Stimulated activated CD4-positive, alpha-beta T cell treated with anti-CD3 and anti-CD28 coated beads, Interleukin-1b, Interleukin-23, amount 100 ng/mL, for 24 hours (primary cell): ENCODE results near the gene PCYOX1L.

Source experiments
- DNase-seq, 4 experiments: peaks; one replicate each; pipeline ENCODE4 v3.0.0-alpha.2; 2020; ENCODE audit warnings: low read depth in 4 of 4, low spot score in 1 of 4

The PCYOX1L gene

DNA sequence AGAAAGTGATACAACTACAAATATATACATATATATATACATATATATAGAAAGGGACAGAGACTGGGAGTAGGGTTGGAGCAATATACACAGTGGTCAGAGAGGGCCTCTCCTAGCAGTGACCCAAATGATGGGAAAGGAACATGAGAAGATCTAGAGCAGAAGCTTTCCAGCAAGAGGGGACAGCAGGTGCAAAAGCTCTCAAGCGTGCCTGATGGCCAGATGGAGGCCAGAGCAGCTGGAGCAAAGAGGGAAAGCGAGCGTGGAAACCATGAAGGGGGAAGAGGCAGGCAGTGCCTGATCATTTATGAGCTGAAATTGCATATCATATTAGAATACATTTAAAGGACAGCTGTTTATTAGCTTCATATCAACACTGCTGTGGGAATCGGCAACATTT lies 20.1 kb upstream of the PCYOX1L start:
- no peak for DNase-seq

DNA sequence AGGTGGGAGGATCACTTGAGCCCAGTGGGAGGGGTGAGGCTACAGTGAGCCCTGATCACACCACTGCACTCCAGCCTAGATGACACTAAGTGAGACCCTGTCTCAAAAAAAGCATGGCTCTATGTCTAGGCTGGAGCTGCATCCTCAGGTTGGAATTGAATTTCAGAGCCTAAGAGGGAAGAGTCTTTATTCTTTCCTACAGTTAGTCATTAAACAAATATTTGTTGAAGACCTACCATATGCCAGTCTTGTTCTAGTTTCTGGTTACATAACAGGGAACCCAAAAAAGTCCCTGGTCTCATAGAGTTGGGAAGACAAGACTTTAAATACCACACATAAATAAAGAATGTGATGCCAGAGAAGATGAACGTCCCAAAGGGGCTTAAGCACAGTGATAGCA lies 19.5 kb upstream of the PCYOX1L start:
- DNase-seq: no peak

DNA sequence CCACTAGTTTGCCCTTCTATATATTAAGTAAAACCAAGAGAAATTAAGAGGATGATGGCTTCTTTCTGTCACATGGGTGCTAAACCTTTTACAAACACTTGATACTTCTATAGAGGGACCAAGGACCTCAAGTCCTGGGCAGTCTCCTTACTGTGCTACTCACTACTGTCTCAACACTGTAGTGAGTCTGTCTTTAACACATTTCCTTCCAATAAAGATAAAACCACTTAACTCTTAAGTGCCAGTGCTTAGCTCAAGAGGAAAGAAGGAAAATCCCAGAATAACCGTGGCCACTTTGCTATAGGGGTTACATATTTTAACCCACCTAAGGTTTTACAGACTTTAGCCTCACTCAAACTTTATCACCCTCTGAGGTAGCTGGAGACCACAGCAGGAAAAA lies 16.9 kb upstream of the PCYOX1L start:
- DNase-seq: no peak

DNA sequence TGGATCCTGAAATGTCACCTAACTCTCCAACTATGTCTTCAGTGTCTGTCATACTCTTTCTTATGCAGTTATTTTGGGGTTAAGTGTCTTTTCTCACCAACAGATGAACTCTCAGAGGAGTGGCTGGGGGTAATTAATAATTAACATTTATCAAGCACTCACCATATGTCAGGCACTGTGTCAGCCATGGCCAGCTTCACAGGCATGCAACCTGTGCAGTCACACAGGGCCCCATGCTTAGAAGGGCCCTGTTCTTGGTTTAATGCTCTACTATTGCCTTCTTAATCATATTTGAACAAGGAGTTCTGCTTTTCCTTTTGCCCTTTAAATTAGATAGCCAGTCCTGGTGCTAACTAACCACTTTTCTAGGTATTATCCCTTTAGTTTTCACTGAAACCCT lies 16.0 kb upstream of the PCYOX1L start:
- DNase-seq: no peak

DNA sequence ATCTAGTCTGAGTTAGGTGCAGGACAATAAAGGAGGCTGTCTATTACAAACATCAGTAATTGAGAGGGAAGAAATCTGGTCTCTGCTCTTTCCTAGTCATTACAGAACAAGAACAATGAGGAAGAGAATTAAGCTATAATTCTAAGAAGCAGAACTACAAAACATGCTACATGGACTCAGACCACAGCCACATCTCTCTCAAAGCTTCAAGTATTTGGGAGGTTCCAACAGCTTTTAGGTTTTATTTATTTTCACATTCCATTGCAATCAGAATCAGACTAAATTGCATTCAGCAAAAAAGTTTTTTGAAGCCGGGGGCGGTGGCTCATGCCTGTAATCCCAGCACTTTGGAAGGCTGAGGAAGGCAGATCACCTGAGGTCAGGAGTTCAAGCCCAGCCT lies 13.7 kb upstream of the PCYOX1L start:
- no peak for DNase-seq

DNA sequence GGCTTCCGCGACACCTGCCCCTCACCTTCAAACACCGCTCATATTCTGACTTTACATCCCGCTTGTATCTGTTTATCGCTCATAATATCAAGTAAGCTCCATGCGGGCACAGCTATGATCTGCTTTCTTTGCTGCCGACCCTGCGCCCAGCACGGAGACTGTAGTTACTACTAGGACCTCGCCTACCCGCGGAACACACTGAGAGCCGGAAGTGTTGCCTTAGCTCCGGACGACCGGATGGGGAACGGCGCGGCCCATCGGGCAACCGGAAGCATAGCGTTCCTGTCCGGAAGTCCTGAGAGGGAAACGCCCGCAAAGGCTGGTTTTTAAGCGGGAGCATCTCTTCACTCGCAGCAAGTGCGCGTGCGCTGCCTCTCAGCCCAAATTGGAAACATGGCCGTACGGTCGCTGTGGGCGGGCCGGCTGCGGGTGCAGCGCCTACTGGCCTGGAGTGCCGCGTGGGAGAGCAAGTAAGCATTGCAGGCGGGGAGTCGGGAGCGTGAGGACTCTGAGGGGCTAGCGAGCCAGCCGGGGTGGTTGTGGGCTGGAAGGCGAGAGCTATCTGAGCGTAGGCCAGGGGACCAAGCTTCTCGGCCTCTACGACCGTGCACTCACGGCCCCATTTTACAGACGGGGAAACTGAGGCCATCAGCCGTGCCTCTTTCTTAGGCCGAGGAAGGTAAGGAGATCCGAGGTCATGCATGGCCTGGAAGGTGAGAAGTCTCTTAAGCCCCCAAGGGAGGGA lies 12.5 kb upstream of the PCYOX1L start, which contains the start of gene GRPEL2:
GRPEL2 (plus strand) TSS at position 353 of the 745 bp plus-strand sequence; CDS start at position 394, 41 bp downstream.
- peak; percentile 77 to 92 (median 86) for DNase-seq

DNA sequence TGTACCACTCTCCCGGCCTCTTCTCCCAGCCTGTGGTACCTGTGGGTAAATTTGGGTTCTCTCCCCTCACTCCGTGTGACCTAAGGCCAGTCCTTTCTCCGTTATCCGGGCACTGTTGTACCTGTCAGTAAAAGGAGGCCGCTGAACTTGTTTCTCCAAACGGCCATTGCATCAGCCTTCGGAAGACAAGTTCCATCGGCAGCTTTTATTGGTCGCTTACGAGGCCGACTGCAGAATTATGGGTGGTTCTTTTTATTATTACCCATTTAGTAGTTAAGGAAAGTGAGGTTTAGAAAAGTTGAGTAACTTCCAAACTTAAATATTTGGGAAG lies 12.0 kb upstream of the PCYOX1L start:
- DNase-seq: no peak

DNA sequence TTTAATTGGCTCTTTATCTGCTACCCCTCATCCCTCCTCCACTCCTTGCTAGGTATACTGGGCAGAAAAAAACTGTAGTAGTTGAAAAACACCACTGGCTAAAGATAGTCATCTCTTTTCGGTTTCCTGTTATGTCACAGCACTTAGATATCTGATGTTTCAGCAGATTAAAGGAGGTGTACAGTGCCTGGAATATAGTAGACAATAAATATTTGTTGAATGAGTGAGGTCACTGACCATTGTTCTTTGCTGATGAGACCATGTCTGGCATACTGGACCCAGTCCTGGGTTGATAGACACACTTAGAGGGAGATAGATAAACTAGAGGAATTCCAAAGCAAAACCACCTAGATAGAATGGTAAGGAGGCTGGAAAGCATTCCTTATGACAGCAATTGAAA lies 9.3 kb upstream of the PCYOX1L start:
- no peak for DNase-seq

DNA sequence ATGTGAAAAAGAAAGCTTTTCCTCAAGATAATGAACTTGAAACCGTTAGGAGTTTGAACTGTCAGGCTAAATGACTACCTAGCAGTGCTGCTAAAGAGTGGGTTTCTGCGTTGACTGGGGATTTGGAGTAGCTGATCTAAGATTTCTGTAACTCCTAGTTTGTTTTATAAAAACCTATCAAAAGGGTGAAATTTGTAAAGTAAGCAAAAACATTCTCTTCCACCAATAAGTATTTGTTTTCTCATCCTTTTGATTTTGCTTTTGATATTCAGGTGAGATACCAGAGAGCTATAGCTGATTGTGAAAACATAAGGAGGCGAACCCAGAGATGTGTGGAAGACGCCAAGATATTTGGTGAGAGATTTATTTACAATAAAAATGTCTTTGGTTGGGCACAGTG lies 8.5 kb upstream of the PCYOX1L start:
- no peak for DNase-seq

DNA sequence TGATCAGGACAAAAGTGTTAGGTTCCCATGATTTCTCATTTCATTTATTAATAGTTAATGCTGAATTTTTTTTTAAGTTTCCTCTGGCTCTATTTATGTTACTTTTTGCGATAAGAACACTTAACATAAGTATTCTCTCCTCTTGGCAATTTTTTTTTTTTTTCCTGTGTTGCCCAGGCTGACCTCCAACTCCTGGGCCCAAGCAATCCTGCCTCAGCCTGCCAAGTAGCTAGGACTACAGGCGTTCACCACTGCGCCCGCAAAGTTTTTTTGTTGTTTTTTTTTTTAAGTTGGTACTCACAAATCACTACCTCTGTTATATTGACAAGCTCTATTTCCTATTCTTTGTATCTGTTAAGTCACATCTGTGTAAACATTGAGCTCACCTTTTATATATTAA lies 5.7 kb upstream of the PCYOX1L start:
- no peak for DNase-seq

DNA sequence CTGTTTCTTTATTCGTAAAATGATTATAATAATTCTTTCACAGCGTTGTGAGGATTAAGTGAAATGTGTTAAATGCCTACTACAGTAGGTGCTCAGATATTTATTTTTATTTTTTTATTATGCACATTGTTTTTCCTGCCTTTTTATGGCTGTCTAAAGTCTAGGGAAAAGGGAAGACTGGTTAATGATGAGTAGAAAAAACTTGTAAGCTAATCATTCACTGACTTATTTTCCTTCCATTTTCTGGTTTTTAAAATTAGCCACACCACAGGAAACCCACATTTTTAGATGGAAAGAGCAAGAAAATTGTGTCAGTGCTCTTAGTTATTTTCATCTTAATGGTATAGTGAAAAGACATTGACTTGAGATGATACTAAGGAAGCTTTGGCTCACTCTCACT lies 3.9 kb upstream of the PCYOX1L start:
- DNase-seq: no peak

DNA sequence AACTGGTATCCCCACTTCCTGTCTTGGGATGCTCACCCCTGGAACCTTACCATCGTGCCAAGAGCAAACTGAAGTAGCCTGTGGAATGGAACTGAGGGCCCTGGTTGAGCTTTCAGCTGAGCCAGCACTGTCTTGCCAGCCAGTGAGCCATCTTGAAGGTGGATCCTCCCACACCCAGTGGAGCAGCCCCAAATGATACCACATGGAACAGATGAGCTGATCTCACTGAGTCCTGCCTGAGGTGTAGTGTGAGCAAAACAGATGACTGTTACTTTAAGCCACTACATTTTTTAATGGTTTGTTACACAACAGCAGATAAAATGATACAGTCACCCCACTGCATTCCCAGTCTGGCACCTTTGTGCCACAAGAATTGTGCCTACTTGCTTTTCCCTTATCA lies 2.2 kb upstream of the PCYOX1L start:
- DNase-seq: no peak

DNA sequence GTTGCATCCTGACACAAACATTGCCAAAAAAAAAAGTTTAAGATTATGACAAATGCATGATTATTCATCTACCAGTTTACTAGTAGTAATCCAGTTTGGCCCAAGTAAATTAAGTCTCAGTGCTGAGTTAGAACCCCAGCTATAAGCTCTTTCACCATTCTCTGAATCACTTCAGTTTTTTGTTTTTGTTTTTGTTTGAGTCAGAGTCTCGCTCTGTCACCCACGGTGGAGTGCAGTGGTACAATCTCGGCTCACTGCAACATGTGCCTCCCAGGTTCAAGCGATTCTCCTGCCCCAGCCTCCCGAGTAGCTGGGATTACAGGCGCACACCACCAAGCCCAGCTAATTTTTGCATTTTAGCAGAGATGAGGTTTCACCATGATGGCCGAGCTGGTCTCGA lies 1.5 kb upstream of the PCYOX1L start:
- no peak for DNase-seq

DNA sequence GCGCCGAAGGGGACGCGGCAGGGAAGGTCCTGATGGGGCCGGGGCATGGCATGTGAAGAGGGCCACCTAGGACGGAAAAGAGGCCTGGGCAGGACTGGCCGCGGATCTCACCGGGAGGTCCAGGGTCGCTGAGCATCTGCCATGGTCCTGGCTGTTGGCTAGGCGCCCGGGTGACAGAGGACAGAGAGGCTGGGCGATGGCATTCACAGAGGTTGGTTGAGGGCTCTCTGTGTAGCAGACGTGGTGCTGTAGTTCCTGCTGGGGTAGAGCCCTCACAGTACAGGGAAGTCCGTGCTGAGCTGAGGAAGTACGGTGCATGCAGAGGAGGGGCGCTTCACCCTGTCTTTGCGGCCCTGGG lies 427 bp downstream of the PCYOX1L start:
- no peak for DNase-seq

DNA sequence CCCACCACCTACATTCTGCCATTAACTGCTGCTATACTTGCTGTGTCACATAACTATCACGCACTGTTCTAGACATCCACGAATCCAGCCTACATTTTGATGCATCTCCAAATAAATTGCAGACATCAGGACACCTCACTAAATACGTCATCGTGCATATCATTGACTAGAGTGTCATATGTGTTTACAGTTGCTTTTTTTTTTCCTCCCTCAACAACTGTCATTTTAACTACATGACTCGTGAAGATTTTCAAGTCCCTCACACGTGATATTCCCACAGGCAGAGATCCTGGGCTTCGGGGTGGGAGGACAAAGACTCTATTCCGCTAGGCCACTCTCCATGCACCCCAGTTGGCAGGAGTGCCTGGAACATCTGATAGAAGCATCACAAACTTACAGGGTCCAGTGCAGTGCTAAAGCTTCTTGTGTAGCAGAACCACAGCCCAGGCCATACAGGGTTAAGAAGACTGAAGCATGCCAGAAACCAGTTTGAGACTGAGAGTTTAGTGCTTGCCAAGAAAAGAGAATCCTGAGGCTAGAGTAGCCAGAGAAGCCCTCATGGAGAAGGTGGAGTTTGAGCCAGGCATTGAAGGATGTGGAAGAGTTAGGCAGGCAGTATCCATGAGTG lies 1.1 kb downstream of the PCYOX1L start:
- DNase-seq: no peak

DNA sequence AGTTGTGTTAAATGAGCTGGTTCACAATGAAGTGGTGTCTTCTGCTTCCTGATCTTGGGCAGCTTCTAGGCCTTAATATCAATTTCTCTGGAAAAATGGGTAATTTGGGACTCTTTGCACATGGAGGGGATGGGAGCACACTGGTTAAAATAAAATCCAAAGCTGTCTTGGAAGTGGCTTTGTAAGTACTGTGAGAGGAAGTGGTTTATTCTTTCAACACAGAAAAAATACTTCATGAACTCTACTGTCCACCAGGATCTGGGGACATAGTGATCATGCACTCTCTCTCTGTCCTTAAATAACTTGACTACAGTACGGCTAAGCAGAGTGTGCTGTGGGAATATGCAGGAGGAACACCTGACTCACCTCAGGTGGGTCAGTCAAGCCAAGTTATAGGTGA lies 2.4 kb downstream of the PCYOX1L start:
- DNase-seq: no peak

DNA sequence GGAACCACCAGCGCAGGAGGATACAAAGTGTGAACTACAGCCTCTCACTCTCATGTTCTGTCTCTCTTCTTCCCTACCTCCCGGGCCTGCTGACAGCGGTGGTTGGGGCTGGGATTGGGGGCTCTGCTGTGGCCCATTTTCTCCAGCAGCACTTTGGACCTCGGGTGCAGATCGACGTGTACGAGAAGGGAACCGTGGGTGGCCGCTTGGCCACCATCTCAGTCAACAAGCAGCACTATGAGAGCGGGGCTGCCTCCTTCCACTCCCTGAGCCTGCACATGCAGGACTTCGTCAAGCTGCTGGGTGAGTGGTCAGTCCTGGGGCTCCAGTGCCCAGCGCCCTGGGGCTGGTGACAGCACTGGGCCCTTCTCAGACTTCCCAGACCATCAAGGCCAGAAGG lies 4.7 kb downstream of the PCYOX1L start:
- DNase-seq: no peak

DNA sequence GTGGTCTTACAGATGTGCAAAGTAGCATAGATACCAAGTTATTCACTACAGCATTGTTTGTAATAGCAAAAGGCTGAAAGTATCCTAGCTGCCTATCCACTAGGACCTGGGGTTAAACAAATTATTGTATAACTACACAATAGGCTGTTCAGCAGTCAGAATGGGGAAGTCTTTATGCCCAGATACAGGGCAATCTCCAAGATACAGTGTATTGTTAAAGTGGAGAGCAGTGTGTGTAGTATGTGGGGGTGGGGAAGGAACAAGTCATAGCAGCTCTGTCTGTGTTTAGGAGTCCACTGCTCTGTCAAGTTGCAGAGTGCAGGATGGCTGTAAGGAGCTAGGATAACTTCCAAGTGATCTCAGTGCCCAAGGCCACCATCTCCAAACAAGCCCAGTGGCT lies 5.5 kb downstream of the PCYOX1L start:
- DNase-seq: no peak

DNA sequence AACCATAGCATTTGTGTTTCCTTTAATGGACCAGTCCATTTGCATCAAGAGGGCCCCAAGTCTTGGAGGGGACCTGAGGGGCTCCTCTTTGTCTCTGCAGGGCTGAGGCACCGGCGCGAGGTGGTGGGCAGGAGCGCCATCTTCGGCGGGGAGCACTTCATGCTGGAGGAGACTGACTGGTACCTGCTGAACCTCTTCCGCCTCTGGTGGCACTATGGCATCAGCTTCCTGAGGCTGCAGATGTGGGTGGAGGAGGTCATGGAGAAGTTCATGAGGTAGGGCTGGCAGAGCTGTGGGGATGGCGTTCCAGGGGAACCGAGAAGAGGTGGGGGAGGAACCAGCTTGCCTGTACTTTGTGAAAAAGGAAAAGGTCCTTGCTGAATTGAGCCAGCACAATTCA lies 6.1 kb downstream of the PCYOX1L start:
- DNase-seq: no peak

DNA sequence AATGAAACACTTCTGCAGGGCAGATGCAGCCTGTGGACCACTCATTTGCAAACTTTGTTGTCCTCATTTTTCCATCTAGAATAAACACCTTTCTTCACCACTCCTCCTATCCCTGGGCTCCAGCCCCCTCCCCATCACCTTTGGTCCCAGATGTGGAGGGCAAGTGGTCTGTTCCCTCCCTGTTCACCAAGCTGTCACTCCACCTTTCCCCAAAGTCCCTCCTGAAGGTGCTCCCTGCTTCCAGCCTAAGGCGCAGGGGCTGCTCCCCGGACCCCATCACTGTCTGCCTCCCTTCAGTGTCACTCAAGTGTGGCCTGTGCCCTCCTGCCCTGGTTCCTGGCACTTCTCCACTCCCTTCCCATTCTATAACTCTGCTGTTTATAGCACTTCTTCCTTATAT lies 6.9 kb downstream of the PCYOX1L start:
- DNase-seq: no peak

DNA sequence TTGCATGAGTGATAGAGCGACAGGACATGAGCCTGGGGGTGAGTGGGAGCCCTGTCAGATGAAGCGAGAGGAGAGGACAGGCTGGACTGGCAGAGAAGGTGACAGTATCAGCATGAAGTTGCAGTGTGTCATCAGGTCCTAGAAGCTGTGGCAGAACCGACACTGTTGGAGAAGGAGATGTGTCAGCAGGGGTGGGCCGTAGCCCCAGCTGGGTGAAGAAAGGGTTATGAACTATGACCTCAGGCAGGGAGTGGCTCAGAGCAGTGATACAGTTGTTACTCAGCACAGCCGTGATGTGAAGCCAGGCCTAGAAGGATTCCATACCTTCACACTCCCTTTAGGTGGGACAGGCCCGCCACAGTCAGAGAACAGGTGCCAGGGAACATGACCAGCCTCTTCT lies 7.6 kb downstream of the PCYOX1L start:
- DNase-seq: no peak

DNA sequence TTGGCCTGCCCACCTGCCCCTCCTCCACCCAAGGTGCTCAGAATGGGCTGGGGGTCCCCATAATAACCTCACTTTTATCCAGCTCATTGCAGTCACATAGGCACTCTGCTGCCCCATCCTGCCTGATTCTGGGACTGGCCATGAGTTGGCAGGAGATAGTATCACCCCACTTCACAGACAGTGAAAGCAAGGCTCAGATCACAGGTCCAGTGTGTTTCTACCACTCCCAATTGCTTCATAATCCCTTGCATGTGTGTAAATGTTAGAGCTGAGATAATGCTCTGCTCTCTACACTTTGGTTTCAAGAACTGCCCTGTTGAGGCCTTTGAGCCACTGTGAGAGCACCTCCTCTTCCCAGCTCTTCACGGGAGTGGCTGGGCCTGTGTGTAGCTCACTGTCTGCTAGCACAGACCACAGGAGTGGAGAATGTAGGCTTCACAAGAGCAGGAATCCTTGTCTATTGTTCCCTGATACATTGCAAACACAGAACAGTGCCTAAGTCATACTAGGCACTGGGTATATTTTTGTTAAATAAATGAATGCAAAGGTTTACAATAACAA lies 8.4 kb downstream of the PCYOX1L start:
- DNase-seq: no peak
